ENCODE results near the gene RFX6.

Gene RFX6

DNA sequence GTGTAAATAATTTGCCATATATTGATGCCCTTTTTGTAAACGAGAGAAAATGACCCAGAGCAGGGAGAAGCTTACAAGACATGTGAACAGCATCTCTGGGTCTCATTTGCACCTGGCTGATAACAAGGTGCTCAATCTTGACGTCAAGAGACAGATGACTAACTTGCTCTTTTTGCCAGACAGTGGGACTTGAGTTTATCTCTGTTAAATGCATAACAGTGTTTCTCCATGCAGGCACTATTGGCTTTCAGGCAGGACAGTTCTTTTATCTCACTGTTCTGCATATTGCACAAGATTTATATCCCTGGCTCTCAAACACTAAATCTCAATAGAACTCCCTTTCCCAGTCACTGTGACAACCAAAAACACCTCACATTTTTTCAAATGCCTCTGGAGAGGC is 56.4 kb downstream of the RFX6 start:
- Histone ChIP-seq H3K27ac (replicated peaks) (no peak overlapping the region), H3K4me3 (replicated peaks; ENCODE audit: insufficient read depth, low read length) (no peak overlapping the region), H3K27me3 (ENCODE audit: insufficient read depth, poor library complexity, severe bottlenecking) (no peaks in the 10 kb centered on the region)
- DNase-seq (ENCODE audit: low read depth in 1 of 2, low spot score in 1 of 2): no peak
- TF ChIP-seq POLR2AphosphoS5 (IDR thresholded peaks at IDR 0.05; ENCODE audit: low read depth): no peak
- TF ChIP-seq, protein P1, sequence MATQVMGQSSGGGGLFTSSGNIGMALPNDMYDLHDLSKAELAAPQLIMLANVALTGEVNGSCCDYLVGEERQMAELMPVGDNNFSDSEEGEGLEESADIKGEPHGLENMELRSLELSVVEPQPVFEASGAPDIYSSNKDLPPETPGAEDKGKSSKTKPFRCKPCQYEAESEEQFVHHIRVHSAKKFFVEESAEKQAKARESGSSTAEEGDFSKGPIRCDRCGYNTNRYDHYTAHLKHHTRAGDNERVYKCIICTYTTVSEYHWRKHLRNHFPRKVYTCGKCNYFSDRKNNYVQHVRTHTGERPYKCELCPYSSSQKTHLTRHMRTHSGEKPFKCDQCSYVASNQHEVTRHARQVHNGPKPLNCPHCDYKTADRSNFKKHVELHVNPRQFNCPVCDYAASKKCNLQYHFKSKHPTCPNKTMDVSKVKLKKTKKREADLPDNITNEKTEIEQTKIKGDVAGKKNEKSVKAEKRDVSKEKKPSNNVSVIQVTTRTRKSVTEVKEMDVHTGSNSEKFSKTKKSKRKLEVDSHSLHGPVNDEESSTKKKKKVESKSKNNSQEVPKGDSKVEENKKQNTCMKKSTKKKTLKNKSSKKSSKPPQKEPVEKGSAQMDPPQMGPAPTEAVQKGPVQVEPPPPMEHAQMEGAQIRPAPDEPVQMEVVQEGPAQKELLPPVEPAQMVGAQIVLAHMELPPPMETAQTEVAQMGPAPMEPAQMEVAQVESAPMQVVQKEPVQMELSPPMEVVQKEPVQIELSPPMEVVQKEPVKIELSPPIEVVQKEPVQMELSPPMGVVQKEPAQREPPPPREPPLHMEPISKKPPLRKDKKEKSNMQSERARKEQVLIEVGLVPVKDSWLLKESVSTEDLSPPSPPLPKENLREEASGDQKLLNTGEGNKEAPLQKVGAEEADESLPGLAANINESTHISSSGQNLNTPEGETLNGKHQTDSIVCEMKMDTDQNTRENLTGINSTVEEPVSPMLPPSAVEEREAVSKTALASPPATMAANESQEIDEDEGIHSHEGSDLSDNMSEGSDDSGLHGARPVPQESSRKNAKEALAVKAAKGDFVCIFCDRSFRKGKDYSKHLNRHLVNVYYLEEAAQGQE (IDR thresholded peaks at IDR 0.05; ENCODE audit: insufficient replicate concordance, low read depth): no peak
- TF ChIP-seq, protein P2, sequence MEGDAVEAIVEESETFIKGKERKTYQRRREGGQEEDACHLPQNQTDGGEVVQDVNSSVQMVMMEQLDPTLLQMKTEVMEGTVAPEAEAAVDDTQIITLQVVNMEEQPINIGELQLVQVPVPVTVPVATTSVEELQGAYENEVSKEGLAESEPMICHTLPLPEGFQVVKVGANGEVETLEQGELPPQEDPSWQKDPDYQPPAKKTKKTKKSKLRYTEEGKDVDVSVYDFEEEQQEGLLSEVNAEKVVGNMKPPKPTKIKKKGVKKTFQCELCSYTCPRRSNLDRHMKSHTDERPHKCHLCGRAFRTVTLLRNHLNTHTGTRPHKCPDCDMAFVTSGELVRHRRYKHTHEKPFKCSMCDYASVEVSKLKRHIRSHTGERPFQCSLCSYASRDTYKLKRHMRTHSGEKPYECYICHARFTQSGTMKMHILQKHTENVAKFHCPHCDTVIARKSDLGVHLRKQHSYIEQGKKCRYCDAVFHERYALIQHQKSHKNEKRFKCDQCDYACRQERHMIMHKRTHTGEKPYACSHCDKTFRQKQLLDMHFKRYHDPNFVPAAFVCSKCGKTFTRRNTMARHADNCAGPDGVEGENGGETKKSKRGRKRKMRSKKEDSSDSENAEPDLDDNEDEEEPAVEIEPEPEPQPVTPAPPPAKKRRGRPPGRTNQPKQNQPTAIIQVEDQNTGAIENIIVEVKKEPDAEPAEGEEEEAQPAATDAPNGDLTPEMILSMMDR (IDR thresholded peaks at IDR 0.05; ENCODE audit: insufficient read depth, low read length): no peak
- TF ChIP-seq GABPA (IDR thresholded peaks at IDR 0.05; ENCODE audit: low read depth): no peak
- TF ChIP-seq SPI1 (IDR thresholded peaks at IDR 0.05; ENCODE audit: borderline replicate concordance, low read depth): no peak

DNA sequence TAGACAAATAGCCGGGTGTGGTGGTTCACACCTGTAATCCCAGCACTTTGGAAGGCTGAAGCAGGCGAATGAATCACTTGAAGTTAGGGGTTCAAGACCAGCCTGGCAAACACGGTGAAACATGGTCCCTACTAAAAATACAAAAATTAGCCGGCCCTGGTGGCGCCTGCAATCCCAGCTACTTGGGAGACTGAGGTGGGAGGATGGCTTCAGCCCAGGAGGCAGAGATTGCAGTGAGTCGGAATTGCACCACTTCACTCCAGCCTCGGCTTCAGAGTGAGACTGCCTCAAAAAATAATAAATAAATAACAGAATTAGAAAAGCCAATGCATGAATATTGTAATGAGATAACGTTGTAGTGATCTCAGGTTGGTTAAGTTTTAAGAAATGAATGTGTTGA is 61.3 kb downstream of the RFX6 start:
- no peak overlapping the region for H3K27ac ChIP-seq (replicated peaks)
- DNase-seq (ENCODE audit: low read depth in 1 of 2, low spot score in 1 of 2): no peak
- TF ChIP-seq GABPA (IDR thresholded peaks at IDR 0.05; ENCODE audit: low read depth) (no peak), POLR2AphosphoS5 (IDR thresholded peaks at IDR 0.05; ENCODE audit: low read depth) (no peak), SPI1 (IDR thresholded peaks at IDR 0.05; ENCODE audit: borderline replicate concordance, low read depth) (no peak)
- TF ChIP-seq, protein P2 (IDR thresholded peaks at IDR 0.05; ENCODE audit: insufficient read depth, low read length): no peak
- TF ChIP-seq, protein P1 (IDR thresholded peaks at IDR 0.05; ENCODE audit: insufficient replicate concordance, low read depth): no peak
- H3K27me3 ChIP-seq (ENCODE audit: insufficient read depth, poor library complexity, severe bottlenecking): no peaks in the 10 kb centered on the region
- no peak overlapping the region for H3K4me3 ChIP-seq (replicated peaks; ENCODE audit: insufficient read depth, low read length)

DNA sequence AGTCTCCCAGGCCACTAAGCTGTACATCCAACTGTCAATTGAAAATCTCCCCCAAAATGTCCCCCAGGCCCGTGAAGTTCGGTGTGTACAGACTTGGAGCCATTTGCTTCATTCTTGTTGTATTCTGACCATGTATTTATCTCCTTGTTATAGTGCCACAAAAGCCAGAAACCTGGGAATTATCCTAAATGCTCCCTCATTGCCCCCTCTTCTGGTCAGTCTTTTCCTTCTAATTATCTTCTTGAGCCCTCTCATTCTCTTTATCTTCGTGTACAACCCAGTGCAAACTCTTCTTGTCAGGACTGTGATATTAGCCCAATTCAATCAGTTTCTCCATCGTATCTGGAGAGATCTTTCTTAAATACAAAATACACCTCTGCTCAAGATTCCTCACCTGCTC is 64.7 kb downstream of the RFX6 start:
- DNase-seq (ENCODE audit: low read depth in 1 of 2, low spot score in 1 of 2): no peak
- TF ChIP-seq, protein P1 (IDR thresholded peaks at IDR 0.05; ENCODE audit: insufficient replicate concordance, low read depth): no peak
- TF ChIP-seq GABPA (IDR thresholded peaks at IDR 0.05; ENCODE audit: low read depth) (no peak), SPI1 (IDR thresholded peaks at IDR 0.05; ENCODE audit: borderline replicate concordance, low read depth) (no peak), POLR2AphosphoS5 (IDR thresholded peaks at IDR 0.05; ENCODE audit: low read depth) (no peak)
- TF ChIP-seq, protein P2 (IDR thresholded peaks at IDR 0.05; ENCODE audit: insufficient read depth, low read length): no peak

More for the DNA sequence above, 64.7 kb downstream of the RFX6 start:
- Histone ChIP-seq H3K27ac (replicated peaks) (no peak overlapping the region), H3K4me3 (replicated peaks; ENCODE audit: insufficient read depth, low read length) (no peak overlapping the region), H3K27me3 (ENCODE audit: insufficient read depth, poor library complexity, severe bottlenecking) (peaks cover 3% of the 10 kb centered on the region)
